GM19035 (cell line): ENCODE results near the gene MEIOSIN.
"Not testable (repeated sequence)": the region's sequence is repeated elsewhere in the genome, so short reads cannot be mapped to it uniquely, and the experiment has no call there.

Source experiments
- ATAC-seq: cut with Tn5 transposase; IDR thresholded peaks from one replicate; pipeline ENCODE4 v1.9.1; 2021; ENCODE audit not compliant: unreplicated experiment

Gene MEIOSIN

GRCh38 chr19:45733160-45733810, at the start of gene MEIOSIN:
MEIOSIN (plus strand) TSS chr19:45733439; CDS start chr19:45735377, 1,938 bp downstream.
- ATAC-seq: no peak

GRCh38 chr19:45685045-45685444, 48.2 kb upstream of the MEIOSIN start:
- not testable (repeated sequence) for ATAC-seq

DNA sequence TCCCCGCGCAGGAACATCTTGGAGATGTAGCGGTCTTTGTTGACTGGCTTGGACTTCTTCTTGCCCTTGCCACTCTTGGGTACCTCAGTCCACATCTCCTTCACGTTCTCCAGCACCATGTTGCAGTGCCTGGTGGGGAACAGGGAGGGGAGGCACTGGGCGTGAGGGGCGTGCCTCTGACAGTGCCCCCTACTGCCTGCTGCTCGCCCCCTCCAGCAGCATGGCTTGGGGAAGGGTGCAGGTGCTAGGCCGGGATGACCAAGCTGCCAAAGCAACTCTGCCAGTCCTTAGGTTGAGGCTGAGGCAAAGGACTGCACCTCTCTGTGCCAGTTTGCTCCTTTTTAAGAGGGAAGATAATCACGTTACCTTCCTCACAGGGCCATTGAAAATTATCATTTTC, 45.6 kb upstream of the MEIOSIN start:
- no peak for ATAC-seq

DNA sequence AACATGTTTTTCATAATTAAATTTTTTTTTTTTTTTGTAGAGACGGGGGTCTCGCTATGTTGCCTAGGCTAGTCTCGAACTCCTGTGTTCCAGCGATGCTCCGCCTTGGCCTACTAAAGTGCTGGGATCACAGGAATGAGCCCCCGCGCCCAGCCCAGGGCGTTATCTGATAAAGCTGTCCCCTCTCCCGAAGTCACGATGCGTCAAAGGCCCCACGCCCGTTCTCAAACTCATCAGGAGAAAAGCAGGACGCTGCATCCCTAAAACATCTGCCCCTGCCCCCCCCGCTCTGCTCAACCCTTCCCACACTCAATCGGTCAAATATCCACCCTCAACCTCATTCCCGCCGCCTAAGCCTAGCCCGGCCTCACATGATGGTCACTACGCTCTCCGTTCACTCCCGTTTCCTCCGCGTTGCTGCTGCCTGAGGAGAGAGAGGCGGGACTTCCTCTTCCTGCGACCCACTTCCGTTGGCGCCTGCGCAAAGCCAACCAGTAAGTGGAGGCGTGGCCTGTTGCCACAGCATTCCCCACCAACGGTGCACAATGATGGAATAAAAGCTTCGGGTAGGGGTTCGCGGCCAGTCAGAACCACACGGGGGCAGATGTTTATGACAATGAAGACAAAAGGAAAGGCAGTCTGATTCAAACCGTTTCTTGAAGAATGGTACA, 41.6 kb upstream of the MEIOSIN start, which contains the start of gene SNRPD2:
SNRPD2 (minus strand) TSS at position 438 of the 671 bp plus-strand sequence; CDS start at position 373, 65 bp downstream.
- ATAC-seq: peak; percentile 56

GRCh38 chr19:45692187-45693105, 40.8 kb upstream of the MEIOSIN start, which contains the start of gene QPCTL:
QPCTL (plus strand) TSS chr19:45692666; CDS start chr19:45692704, 38 bp downstream.
- ATAC-seq: peak; percentile 84

DNA sequence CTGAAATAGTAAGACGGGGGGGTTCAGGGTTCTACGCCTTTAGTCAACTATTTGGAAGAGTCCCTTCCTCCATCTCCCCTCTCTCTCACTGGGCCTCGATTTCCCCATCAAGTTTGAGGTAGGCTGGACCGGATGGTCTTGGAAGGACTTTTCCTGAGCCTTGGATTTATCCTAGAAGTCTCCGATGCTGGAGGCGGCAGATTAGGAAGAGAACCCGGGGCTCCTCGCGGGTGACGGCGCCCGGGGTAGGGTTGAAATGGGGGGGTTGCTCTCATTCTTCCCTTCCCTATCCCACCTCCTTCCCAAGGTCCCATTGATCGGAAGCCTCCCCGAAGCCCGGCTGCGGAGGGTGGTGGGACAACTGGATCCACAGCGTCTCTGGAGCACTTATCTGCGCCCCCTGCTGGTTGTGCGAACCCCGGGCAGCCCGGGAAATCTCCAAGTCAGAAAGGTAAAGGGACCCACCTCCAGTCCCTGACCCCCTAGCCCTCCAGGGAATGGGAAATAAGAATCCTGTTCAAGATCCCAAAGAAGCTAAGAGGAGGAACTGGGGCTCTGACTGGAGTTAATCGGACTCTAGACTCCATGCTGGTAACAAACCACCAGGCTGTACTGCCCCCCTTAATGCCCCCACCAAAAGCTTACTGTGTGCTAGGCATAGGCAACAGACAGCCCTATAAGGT, 40.0 kb upstream of the MEIOSIN start:
- no peak for ATAC-seq

- no peak for ATAC-seq
These were observed 31.6 kb upstream of the MEIOSIN start for GRCh38 chr19:45701676-45702075.

DNA sequence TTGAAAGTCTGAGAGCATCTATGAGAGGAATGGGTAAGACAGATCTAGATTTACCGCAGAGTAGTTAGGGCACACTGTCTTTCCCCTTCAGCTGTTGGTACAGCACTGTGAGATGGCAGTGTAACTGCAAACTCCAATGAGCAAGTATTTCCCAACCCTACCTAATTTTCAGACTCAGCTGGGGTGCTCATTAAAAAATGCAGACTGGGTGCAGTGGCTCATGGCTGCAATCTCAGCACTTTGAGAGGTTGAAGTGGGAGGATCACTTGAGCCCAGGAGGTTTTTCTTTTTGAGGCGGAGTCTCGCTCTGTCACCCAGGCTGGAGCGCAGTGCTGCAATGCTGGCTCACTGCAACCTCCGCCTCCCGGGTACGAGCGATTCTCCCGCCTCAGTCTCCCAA, 28.1 kb upstream of the MEIOSIN start:
- no peak for ATAC-seq

DNA sequence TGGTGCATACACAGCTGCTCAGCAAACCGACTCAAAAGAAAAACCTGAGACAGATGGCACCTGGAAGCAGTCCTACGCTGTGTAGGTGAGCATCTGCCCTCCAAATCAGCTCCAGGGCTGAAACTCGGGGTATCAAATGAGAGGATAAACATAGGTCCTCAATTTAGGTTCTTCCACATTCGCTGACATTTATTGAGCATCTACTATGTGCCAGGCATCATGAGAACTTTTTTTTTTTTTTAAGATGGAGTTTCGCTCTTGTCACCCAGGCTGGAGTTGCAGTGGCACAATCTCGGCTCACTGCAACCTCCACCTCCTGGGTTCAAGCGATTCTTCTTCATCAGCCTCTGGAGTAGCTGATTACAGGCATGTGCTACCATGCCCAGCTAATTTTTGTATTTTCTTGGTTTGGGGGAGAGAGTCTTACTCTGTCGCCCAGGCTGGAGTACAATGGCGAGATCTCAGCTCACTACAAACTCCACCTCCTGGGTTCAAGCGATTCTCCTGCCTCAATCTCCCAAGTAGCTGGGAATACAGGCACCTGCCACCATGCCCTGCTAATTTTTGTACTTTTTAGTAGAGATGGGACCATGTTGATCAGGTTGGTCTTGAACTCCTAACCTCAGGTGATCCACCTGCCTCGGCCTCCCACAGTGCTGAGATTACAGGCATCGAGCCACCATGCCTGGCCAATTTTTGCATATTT, 27.4 kb upstream of the MEIOSIN start:
- no peak for ATAC-seq

GRCh38 chr19:45710356-45711130, 22.7 kb upstream of the MEIOSIN start:
- ATAC-seq: no peak

- no peak for ATAC-seq
These were observed 21.2 kb upstream of the MEIOSIN start for GRCh38 chr19:45711851-45712698.

GRCh38 chr19:45712699-45713067, 20.6 kb upstream of the MEIOSIN start:
- no peak for ATAC-seq

DNA sequence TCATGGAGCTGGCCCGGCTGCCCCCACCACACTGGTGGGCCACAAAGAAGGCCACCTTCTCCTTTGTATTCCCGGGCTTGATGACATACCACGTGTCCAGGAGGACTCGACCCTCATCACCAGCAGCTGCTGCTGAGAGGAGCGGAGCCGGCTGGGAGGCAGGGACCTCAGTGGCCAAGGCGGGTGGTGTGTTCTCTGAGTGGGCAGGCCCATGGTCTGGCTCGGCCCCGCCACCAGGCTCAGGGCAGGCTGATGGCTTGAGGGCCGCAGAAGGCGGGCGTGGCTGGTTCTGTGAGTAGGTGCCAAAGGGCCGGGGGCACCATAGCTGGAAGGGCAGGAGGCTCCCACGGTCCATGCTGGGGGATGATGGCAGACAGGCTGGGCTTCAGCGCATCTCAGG, 20.1 kb upstream of the MEIOSIN start:
- ATAC-seq: no peak

DNA sequence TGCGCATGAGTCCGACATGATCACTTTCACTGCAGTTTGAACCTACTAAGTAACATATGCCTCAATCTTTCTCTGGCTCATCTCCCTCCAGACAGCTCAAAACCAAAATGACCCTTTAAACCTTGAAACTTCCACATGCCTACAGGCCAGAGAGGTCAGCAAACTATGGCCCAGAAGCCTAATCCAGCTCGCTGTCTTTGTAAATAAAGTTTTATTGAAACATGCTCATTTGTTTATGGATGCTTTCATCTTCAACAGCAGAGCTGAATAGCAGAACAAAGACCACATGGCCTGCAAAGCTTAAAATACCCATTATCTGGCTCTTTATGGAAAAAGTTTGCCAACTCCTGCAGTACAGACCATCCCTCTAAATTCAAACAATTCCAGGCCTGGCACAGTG, 18.1 kb upstream of the MEIOSIN start:
- no peak for ATAC-seq

DNA sequence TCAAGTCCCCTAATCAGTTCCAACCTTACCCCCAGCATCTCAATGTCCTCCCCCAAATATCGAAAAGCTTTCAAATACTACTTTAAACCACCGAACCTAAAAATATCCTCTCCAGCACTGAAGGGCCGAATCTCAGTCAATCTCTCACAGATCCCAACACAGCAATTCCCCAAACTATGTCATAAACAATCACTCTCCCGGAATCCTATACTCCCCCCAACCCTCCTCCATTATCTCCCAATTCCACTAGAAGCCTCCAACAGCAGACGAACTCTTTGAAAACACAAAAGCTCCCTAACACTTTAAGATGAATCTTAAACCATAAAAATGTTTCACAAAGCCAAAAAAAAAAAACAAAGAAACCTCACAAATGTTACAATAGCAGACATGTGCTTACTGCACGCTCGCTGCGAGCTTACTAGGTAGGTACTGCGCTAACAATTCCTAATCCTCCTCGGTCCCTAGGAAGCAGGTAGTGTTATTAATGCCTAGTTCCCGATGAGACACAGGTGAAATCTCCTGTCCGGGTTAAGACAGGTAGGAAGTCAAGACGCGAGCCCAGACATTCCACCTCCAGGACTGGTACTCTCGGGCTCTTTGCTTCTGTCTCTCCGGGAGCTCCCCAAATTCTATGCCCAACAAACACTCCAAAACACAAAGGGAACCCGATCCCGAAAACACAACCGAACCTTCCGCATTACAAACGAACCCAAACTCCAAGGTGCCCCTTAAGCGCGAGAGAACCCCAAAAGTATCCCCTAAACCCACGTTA, 16.7 kb upstream of the MEIOSIN start:
- ATAC-seq: no peak

DNA sequence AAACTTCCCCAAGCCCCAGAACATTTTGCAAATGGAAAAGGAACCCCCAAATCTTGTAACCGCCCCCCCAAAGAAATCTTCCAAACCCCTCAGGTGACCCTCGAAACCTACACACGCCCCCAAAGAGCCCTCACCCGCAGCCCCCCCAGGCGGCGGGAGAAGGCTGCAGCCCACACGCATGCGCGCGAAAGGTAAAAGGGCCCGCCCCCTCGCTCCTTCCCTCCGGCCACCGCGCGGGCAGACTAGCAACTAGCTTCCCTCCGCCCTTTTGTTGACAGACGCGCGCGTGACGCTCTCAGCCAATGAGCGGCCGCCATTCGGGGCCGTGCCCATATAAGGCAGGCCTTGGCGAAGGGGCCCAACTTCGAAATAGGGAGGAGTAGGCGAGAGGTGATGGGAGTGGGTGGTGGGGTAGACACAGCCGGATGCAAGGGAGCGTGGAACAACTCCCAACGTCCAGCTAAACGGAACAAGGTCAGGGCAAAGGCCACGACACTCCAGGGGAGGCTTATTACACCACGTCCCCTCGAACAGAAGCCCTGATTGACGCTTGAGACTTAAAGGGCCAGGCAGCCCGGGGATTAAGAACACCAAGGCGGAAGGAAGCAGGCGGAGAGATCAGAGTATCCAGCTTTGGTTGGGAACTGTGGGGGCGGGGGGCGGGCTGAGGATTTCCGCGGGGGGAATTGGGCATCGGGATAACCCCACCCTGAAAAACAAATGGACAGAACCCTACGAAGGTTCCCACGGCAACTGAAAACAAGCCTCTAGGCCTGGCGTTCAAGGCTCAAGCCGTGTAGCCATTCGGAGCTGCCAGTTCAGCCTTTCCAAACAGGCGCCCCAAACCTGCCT, 15.9 kb upstream of the MEIOSIN start:
- peak; percentile 93 for ATAC-seq
